IMR-90 (cell line): ENCODE results near the gene MALT1.

Experiments used
- CEBPB ChIP-seq: IDR thresholded peaks from 2 replicates; pipeline ENCODE4 v1.6.1; 2012; ENCODE audit warnings: low read depth, low read length, improper control_type of control experiment
- FOS ChIP-seq: fragments of 150-350 bp; IDR thresholded peaks from 2 replicates; pipeline ENCODE4 v1.6.1; 2016; ENCODE audit warnings: low read depth, low read length
- POLR2A ChIP-seq: IDR thresholded peaks from 2 replicates; pipeline ENCODE4 v1.6.1; 2012; ENCODE audit warnings: mild to moderate bottlenecking, low read depth, low read length
- RAD21 ChIP-seq: IDR thresholded peaks from 2 replicates; pipeline ENCODE4 v1.6.1; 2012; ENCODE audit warnings: low read length, improper control_type of control experiment
- TF ChIP-seq, protein P1 (sequence below): conservative IDR thresholded peaks from 2 replicates; pipeline ENCODE4 v1.5.1; 2012; ENCODE audit warnings: mild to moderate bottlenecking, low read depth, low read length, improper control_type of control experiment
- TF ChIP-seq, protein P2 (sequence below): fragments of 150-350 bp; IDR thresholded peaks from 2 replicates; pipeline ENCODE4 v1.6.1; 2017; ENCODE audit warnings: mild to moderate bottlenecking, antibody characterized with exemption, low read length, low read depth

DNA sequence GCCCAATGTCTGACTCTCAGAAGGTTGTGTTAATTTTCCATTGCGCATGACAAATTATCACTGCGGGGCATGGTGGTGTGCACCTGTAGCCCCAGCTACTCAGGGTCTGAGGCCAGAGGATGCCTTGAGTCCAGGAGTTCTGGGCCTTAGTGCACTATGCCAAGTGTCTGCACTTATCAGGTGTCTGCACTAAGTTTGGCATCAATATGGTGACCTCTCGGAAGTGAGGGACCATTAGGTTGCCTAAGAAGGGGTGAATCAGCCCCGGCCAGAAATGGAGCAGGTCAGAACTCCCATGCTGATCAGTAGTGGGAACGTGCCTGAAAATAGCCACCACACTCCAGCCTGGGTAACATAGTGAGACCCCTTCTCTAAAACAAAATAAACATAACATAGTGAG is 131.7 kb downstream of the MALT1 start:
- TF ChIP-seq, protein P1, sequence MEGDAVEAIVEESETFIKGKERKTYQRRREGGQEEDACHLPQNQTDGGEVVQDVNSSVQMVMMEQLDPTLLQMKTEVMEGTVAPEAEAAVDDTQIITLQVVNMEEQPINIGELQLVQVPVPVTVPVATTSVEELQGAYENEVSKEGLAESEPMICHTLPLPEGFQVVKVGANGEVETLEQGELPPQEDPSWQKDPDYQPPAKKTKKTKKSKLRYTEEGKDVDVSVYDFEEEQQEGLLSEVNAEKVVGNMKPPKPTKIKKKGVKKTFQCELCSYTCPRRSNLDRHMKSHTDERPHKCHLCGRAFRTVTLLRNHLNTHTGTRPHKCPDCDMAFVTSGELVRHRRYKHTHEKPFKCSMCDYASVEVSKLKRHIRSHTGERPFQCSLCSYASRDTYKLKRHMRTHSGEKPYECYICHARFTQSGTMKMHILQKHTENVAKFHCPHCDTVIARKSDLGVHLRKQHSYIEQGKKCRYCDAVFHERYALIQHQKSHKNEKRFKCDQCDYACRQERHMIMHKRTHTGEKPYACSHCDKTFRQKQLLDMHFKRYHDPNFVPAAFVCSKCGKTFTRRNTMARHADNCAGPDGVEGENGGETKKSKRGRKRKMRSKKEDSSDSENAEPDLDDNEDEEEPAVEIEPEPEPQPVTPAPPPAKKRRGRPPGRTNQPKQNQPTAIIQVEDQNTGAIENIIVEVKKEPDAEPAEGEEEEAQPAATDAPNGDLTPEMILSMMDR, result no peak
- TF ChIP-seq RAD21 (no peak), POLR2A (no peak), FOS (no peak), CEBPB (no peak)
- TF ChIP-seq, protein P2, sequence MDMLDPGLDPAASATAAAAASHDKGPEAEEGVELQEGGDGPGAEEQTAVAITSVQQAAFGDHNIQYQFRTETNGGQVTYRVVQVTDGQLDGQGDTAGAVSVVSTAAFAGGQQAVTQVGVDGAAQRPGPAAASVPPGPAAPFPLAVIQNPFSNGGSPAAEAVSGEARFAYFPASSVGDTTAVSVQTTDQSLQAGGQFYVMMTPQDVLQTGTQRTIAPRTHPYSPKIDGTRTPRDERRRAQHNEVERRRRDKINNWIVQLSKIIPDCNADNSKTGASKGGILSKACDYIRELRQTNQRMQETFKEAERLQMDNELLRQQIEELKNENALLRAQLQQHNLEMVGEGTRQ, result no peak
